Type B pancreatic cell (in vitro differentiated cells): Measurements from ENCODE around the gene CHID1. TPM values are rescaled to one million over a fixed set of nuclear protein-coding genes. Genes with fewer than 3 reads are reported as not detected.
A peak's percentile ranks its signal among the peaks of the same experiment; 100 is the strongest.

Experiments used
- DNase-seq: peaks from one replicate; pipeline ENCODE4 v3.0.0; 2021; ENCODE audit warnings: mixed read lengths; ENCODE audit not compliant: unreplicated experiment; ENCODE audit errors: extremely low spot score
- H3K27ac Mint-ChIP-seq: 2 replicates; pipeline ENCODE4 v1.8.0; 2021; ENCODE audit warnings: mild to moderate bottlenecking, mixed read lengths
- H3K27me3 Mint-ChIP-seq: 2 replicates; pipeline ENCODE4 v1.8.0; 2021; ENCODE audit warnings: mixed read lengths
- H3K36me3 Mint-ChIP-seq: 2 replicates; pipeline ENCODE4 v1.8.0; 2021; ENCODE audit warnings: mixed read lengths
- H3K4me1 Mint-ChIP-seq: one replicate; pipeline ENCODE4 v1.8.0; 2021; ENCODE audit warnings: mixed read lengths; ENCODE audit not compliant: unreplicated experiment
- H3K4me3 Mint-ChIP-seq: 2 replicates; pipeline ENCODE4 v1.8.0; 2021; ENCODE audit warnings: mild to moderate bottlenecking, mixed read lengths
- H3K9me3 Mint-ChIP-seq: 2 replicates; pipeline ENCODE4 v1.8.0; 2021; ENCODE audit warnings: mixed read lengths
- total RNA-seq: library from RNA; stranded (reverse); gene quantifications from 2 replicates; pipeline ENCODE4 v1.2.1, GENCODE V29; 2021; ENCODE audit warnings: low replicate concordance
- TF ChIP-seq, protein P1 (sequence below): fragments of 200-600 bp; sonication (generic); conservative IDR thresholded peaks from 2 replicates; pipeline ENCODE4 v1.5.0; 2021; ENCODE audit warnings: antibody characterized with exemption, mild to moderate bottlenecking

The CHID1 gene
- total RNA-seq, 1 donor from 2014 or later, result 98.9 TPM

DNA sequence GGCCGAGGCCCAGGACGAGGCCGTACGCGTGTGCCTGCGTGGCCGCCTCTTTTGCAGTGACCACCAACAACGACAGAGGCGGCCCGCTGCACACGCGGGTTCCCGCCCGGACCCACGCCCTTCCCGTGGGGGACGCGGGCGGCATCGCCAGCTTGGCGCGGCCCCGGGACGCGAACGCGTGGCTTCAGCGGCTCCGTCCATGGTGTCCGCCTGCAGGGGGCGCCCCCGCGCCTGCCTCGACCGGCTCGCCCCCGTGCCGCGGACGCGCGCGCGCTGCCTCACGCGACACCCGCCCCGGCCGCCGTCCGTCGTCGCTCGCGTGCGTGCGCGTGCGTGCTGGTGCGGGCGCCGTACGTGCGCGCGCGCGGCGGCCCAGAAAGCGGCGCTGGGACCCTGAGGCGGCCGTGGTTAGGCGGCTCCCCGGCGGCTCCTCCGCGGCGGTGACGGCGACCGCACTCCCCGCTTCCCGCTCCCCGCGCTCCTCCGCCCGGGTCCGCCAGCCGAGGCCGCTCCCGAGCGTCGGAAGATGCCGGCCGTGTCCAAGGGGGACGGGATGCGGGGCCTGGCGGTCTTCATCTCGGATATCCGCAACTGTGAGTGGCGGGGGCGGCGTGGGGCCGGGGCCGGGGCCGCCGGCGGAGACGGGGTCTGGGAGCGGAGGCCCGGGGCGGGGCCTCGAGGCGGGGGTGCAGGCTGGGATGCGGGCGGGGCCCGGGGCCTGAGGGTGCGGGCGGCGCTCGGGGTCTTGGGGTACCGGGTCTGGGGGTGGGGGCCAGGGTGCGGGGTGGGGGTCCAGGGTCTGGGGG, 15.1 kb upstream of the CHID1 start, which contains the start of gene AP2A2:
TSS of gene AP2A2 (plus strand) at position 375 of the 806 bp plus-strand sequence. CDS start at position 527, 152 bp downstream.
- TF ChIP-seq, protein P1, sequence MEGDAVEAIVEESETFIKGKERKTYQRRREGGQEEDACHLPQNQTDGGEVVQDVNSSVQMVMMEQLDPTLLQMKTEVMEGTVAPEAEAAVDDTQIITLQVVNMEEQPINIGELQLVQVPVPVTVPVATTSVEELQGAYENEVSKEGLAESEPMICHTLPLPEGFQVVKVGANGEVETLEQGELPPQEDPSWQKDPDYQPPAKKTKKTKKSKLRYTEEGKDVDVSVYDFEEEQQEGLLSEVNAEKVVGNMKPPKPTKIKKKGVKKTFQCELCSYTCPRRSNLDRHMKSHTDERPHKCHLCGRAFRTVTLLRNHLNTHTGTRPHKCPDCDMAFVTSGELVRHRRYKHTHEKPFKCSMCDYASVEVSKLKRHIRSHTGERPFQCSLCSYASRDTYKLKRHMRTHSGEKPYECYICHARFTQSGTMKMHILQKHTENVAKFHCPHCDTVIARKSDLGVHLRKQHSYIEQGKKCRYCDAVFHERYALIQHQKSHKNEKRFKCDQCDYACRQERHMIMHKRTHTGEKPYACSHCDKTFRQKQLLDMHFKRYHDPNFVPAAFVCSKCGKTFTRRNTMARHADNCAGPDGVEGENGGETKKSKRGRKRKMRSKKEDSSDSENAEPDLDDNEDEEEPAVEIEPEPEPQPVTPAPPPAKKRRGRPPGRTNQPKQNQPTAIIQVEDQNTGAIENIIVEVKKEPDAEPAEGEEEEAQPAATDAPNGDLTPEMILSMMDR, result peak; percentile 89
- Mint-ChIP-seq H3K27ac (peak within 1 kb of the TSS; percentile 80), H3K9me3 (no peaks in the 10 kb centered on the region), H3K27me3 (no peaks in the 10 kb centered on the region), H3K4me1 (peaks cover 14% of the 10 kb centered on the region), H3K4me3 (peak within 1 kb of the TSS; percentile 88), H3K36me3 (no peaks in the 10 kb centered on the region)
- peak; percentile 97 for DNase-seq

DNA sequence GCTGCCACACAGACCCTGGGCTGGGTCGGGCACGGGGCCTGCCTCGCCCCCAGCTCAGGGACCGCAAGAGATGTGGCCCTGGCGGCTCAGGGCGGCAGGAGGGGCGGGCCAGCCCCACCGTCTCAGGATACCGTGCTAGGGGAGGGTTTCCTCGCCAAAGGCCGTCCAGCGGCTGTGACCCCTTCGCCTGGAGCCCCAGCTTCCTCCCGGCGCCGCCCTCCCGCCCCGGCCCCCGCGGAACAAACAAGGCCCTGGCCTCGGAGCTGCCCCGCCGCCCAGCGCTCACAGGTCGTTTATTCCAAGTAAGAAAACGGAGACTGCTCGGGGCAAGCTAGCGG, 14.5 kb upstream of the CHID1 start:
- H3K27me3 Mint-ChIP-seq, result no peaks in the 10 kb centered on the region
- peaks cover 14% of the 10 kb centered on the region for H3K4me1 Mint-ChIP-seq
- DNase-seq, result no peak
- no peaks in the 10 kb centered on the region for H3K36me3 Mint-ChIP-seq
- H3K27ac Mint-ChIP-seq, result no peak overlapping the region
- H3K4me3 Mint-ChIP-seq, result no peak overlapping the region
- H3K9me3 Mint-ChIP-seq, result no peaks in the 10 kb centered on the region
- TF ChIP-seq, protein P1, result no peak

DNA sequence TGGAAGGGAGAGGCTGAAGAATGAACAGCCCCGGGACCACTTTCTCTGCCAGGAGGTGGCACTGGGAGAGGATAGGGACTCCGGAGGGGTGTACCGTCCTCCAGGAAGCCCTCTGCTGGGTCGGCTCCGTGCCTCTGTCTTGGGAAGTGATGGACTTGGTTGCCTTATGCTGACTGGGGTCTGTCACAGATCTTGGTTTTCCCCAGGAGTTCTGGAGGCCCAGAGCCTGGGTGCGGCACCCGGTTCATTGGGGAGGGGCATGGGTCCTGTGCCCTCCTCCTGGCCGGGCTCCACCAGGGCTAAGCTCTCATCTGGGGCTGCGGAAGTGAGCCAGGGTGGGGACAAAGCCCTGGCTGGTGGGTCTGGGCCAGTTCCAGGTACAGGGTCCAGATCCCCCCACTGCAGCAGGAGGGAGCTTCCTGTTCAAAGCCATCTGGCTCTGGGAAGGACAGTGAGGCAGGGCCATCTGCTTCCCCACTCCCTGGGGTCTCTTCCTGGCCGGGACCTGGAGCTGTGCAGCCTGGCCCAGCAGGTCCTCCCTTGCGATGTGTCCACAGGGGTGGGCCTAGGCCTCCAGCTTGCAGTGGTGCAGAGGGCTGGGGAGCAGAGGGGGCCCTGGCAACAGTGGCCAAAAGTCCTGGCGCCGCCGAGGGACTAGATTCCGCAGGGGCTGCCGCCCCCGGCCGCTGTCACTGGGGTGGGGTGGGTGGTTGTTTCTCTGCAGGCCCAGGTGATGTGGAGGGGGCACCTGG, 14.0 kb upstream of the CHID1 start:
- H3K36me3 Mint-ChIP-seq, result no peaks in the 10 kb centered on the region
- no peaks in the 10 kb centered on the region for H3K9me3 Mint-ChIP-seq
- peak overlapping the region; percentile 58 for H3K4me3 Mint-ChIP-seq
- H3K27me3 Mint-ChIP-seq, result no peaks in the 10 kb centered on the region
- no peak for DNase-seq
- no peak overlapping the region for H3K27ac Mint-ChIP-seq
- TF ChIP-seq, protein P1, result no peak
- peaks cover 14% of the 10 kb centered on the region for H3K4me1 Mint-ChIP-seq

DNA sequence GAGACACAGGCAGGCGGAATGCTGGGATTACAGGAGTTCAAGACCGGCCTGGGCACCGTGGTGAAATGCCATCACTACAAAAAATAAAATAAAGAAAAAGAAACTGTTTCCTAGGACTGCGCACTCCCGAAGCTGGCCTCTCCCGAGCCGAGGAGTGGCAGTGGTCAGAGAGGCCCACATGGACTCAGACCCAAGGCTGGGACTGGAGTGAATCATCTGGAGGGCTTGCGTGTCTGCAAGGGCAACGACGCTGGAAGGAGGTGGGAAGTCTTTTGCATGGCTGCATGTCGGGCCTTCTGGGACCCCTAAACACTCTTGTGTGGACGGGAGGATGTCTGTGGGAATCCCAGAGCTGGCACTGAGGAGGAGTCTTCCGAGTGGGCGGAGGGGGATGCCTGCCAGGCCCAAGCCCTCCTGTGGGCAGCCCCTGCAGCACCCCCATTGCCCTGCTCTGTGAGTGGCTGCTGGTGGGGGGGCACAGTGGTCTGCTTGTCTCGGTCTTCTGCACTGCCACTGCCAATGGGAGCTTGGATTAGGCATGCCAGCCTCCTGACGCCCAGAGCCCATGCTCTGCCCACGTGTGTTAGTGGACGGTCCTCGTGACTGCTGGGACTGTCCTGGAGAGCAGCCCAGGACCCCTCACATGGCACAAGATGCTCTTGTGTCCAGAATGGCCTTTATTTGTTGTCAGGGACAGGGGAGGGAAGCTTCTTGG, 13.2 kb upstream of the CHID1 start:
- DNase-seq, result no peak
- no peaks in the 10 kb centered on the region for H3K36me3 Mint-ChIP-seq
- peak overlapping the region; percentile 58 for H3K4me3 Mint-ChIP-seq
- TF ChIP-seq, protein P1, result no peak
- no peak overlapping the region for H3K27ac Mint-ChIP-seq
- no peaks in the 10 kb centered on the region for H3K9me3 Mint-ChIP-seq
- H3K27me3 Mint-ChIP-seq, result no peaks in the 10 kb centered on the region
- H3K4me1 Mint-ChIP-seq, result peaks cover 15% of the 10 kb centered on the region

DNA sequence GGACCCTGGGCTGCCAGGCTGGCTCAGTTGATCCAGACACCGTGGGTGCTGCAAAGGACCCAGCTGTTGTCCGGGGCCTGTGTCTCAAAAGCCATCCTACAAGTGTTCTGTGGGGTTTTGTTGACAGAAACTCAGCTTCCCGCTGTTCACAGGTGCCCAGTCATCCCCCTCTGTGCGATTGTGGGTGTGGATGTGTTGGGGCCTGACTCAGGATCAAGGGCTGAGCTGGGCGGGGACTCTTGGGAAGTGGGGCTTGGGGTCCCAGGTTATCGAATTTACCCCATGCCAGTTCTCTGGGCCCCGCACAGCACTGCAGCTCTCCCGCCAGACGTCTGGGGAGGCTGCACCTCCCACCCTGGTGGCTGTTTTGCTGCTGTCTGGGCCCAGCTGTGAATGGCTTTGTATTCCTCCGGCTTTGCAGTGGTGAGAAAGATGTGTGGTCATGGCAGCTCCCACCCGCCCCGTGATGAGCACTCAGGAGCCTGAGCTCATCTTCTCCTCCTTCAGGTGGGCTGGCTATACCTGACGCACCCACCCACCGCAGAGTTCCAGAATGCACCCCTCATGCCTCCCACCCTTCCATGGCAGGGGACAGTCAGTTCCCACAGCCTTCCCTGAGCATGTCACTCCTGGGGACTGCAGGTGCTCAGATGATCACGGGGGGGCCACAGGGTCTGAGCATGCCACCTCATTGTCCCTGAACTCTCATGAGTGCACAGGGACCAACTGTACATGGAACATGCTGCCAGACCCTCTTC, 11.5 kb upstream of the CHID1 start:
- TF ChIP-seq, protein P1, result no peak
- Mint-ChIP-seq H3K4me1 (peaks cover 12% of the 10 kb centered on the region), H3K4me3 (no peak overlapping the region), H3K36me3 (no peaks in the 10 kb centered on the region), H3K9me3 (no peaks in the 10 kb centered on the region), H3K27ac (no peak overlapping the region), H3K27me3 (no peaks in the 10 kb centered on the region)
- no peak for DNase-seq
